Retinal pigment epithelial cell (primary cell): ENCODE data around the gene GNG2.

ENCODE experiments used
- DNase-seq: peaks from one replicate; pipeline ENCODE4 v3.0.0-alpha.2; 2010; ENCODE audit warnings: low read depth
- H3K4me3 ChIP-seq: 2 replicates; pipeline ENCODE4 v1.5.1; 2011; ENCODE audit warnings: mild to moderate bottlenecking, low read length, control low read depth, moderate library complexity
- TF ChIP-seq, protein P1 (sequence below): conservative IDR thresholded peaks from 2 replicates; pipeline ENCODE4 v1.5.1; 2011; ENCODE audit warnings: low read depth, low read length, control low read depth, inconsistent platforms

Gene GNG2

DNA sequence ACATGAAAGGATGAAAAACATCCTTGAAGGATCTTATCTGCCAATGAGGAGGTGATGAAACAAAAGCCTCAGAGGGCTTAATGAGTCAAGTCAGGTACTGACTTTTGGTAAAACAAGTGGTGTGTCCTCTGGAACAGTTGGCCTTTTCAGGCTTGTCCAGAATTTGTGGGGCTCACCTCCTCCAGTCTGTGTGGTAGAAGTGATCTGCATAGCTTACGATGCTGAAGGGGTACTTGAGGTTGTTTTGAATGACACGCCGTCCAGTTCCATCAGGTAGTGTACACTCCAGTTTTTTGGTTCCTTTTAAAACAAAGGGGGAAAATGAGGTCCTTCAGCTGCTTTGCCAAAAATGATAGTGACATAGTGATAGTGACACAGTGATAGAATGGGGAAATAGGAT lies 145.9 kb downstream of the GNG2 start:
- DNase-seq, result no peak
- H3K4me3 ChIP-seq, result no peak overlapping the region
- TF ChIP-seq, protein P1, sequence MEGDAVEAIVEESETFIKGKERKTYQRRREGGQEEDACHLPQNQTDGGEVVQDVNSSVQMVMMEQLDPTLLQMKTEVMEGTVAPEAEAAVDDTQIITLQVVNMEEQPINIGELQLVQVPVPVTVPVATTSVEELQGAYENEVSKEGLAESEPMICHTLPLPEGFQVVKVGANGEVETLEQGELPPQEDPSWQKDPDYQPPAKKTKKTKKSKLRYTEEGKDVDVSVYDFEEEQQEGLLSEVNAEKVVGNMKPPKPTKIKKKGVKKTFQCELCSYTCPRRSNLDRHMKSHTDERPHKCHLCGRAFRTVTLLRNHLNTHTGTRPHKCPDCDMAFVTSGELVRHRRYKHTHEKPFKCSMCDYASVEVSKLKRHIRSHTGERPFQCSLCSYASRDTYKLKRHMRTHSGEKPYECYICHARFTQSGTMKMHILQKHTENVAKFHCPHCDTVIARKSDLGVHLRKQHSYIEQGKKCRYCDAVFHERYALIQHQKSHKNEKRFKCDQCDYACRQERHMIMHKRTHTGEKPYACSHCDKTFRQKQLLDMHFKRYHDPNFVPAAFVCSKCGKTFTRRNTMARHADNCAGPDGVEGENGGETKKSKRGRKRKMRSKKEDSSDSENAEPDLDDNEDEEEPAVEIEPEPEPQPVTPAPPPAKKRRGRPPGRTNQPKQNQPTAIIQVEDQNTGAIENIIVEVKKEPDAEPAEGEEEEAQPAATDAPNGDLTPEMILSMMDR, result no peak

DNA sequence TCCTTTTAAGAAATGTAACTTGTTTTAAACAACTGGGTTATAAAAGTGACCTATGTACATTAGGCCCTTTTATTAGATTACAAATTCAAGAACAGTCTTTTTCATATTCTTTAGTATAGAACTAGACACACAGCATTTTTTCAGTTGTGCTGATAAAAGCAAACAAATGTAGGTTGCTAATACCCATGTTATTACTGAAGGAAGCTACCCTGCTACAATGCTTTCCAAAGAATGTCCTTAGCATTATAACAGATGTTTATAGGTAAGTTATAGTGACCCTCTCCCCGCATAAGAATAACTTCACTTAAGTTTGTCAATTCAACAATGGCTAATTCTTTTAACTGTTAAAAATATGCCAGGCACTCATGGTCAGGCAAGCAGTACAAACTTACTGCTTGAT lies 146.8 kb downstream of the GNG2 start:
- TF ChIP-seq, protein P1, result no peak
- DNase-seq, result no peak
- H3K4me3 ChIP-seq, result no peak overlapping the region

DNA sequence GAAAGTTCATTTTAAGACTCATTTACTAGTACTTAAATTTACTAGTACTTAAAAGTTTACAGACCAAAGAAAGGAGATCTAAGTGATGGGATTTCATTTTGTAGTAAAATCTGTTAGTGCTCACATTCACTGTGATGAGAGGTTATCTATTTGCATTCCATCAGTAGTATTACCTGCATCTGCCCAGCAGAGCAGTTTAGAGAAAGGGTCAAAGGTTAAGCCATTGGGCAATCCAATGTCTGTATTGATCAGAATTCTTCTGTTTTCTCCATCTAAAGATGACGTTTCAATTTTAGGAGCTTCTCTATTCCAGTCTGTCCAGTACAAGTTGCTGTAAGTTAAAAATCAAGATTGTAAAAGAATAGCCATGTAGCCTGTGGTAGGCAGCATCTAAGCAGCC lies 147.2 kb downstream of the GNG2 start:
- TF ChIP-seq, protein P1, result no peak
- H3K4me3 ChIP-seq, result no peak overlapping the region
- no peak for DNase-seq

DNA sequence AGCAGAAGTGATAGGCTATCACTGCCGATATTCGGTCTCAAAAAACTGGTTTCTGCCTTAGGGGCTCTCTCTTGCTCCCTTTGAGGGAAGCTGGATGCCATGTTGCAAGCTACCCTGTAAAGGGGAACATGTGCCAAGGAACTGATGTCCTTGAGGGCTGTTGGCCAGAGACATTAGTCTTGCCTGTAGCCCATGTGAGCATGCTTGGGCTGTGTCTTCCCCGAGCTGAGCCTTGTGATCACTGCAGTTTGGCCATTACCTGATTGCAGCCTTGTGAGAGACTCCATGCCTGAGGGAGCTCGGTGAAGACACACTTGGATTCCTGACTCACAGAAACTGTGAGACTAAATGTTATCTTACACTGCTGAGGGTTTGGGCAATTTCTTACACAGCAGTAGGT lies 147.7 kb downstream of the GNG2 start:
- no peak for DNase-seq
- TF ChIP-seq, protein P1, result no peak
- H3K4me3 ChIP-seq, result no peak overlapping the region

DNA sequence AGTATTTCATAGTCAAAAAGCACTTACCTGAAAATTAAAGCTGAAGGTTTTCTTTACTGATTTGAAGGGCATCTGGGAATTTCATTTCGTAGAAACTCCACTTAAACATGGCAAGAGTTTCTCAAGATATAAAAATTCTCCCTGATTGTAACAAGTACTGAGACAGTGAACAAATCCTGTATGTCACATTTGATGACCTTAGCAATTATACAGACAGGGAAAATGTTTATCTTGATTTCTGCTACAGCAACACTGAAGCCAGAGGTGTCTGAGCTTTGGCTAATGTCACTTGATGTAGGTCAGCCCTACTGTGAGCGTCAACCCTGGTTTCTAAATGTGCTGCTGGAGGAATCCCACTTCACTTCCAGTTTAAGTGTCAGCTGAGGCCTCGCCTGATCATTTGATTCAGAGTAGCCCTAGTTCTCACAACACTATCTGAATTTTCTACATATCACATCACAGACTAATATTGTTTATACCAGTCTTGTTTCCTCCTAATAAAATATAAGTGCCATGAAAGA lies 149.8 kb downstream of the GNG2 start:
- TF ChIP-seq, protein P1, result no peak
- no peak overlapping the region for H3K4me3 ChIP-seq
- DNase-seq, result no peak

DNA sequence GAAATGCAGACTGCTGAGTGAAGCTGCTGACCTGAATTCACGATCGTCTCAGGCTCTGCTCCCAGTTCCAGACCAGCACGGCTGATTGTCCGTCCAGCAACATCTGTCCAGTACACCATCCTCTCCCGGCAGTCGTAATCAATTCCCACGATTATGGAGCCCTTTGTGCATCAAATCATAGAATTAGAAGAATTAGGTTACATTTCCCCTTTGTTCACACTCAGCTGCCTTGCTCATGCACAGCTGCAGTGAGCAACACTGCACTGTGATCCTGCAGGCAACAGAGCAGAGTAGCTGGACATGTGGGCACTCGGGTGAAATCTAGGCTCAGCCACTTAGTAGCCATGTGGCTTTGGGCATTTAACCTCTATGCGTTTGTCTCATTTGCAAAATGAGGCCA lies 151.1 kb downstream of the GNG2 start:
- H3K4me3 ChIP-seq, result no peak overlapping the region
- DNase-seq, result no peak
- TF ChIP-seq, protein P1, result no peak

DNA sequence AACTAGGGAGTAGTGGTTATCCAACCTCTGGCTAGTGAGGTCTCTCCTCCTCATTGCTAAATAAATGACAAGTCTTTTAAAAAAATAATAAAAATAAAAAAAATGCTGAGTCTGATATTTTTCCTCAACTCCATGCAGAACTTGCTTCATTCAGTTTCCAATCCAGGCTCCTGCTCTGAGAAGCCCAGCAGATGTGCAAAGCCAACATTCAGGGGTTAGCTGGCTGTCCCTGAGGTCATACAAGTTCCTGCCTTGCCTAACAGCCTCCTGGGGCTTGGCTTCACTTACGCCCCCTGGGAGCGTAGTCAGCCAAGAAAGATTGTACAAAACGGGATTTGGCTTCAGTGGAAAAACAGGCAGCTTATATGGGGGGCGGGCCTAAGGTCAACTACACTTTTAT lies 152.2 kb downstream of the GNG2 start:
- TF ChIP-seq, protein P1, result no peak
- no peak for DNase-seq
- no peak overlapping the region for H3K4me3 ChIP-seq
